H9 (cell line): ENCODE measurements around the gene KLHL1. TPM values are rescaled to one million over a fixed set of nuclear protein-coding genes. Genes with fewer than 3 reads are reported as not detected.

Experiments
- DNase-seq: peaks from one replicate; pipeline ENCODE4 v3.0.0-alpha.2; 2017
- H2AFZ ChIP-seq: one replicate; pipeline ENCODE4 v1.6.1; 2013; ENCODE audit warnings: mild to moderate bottlenecking, low read length, control low read depth, moderate library complexity
- H2AK5ac ChIP-seq: 2 replicates; pipeline ENCODE4 v1.6.1; 2013; ENCODE audit warnings: low read length, control low read depth, mixed read lengths; ENCODE audit not compliant: insufficient read length
- H2BK120ac ChIP-seq: one replicate; pipeline ENCODE4 v1.6.1; 2013; ENCODE audit warnings: low read depth, mild to moderate bottlenecking, low read length, control low read depth, inconsistent platforms; ENCODE audit not compliant: poor library complexity, severe bottlenecking
- H2BK12ac ChIP-seq: 2 replicates; pipeline ENCODE4 v1.6.1; 2013; ENCODE audit warnings: low read length, control low read depth, mixed read lengths, low read depth; ENCODE audit not compliant: insufficient read length
- H2BK15ac ChIP-seq: 2 replicates; pipeline ENCODE4 v1.6.1; 2013; ENCODE audit warnings: low read depth, low read length, control low read depth
- H2BK20ac ChIP-seq: one replicate; pipeline ENCODE4 v1.6.1; 2013; ENCODE audit warnings: low read depth, mild to moderate bottlenecking, low read length, control low read depth, inconsistent platforms; ENCODE audit not compliant: poor library complexity, severe bottlenecking
- H2BK5ac ChIP-seq: 2 replicates; pipeline ENCODE4 v1.6.1; 2013; ENCODE audit warnings: low read length, control low read depth, mixed read lengths; ENCODE audit not compliant: insufficient read length
- H3K14ac ChIP-seq: 2 replicates; pipeline ENCODE4 v1.6.1; 2013; ENCODE audit warnings: low read length, control low read depth; ENCODE audit not compliant: insufficient read depth
- H3K18ac ChIP-seq: 2 replicates; pipeline ENCODE4 v1.6.1; 2013; ENCODE audit warnings: low read depth, mild to moderate bottlenecking, mixed read lengths, low read length, control low read depth; ENCODE audit not compliant: insufficient read length
- H3K23ac ChIP-seq: 2 replicates; pipeline ENCODE4 v1.6.1; 2013; ENCODE audit warnings: low read length, control low read depth, mixed read lengths, low read depth; ENCODE audit not compliant: insufficient read length
- H3K23me2 ChIP-seq: 2 replicates; pipeline ENCODE4 v1.6.1; 2013; ENCODE audit warnings: low read depth, mild to moderate bottlenecking, mixed read lengths, low read length, control low read depth; ENCODE audit not compliant: insufficient read length, poor library complexity, severe bottlenecking
- H3K27ac ChIP-seq: 2 replicates; pipeline ENCODE4 v1.5.1; 2013; ENCODE audit warnings: low read length, control low read depth, mixed read lengths, low read depth; ENCODE audit not compliant: insufficient read length
- H3K27me3 ChIP-seq: 2 replicates; pipeline ENCODE4 v1.6.1; 2013; ENCODE audit warnings: low read length, control low read depth, inconsistent platforms; ENCODE audit not compliant: insufficient read depth
- H3K4ac ChIP-seq: 2 replicates; pipeline ENCODE4 v1.6.1; 2013; ENCODE audit warnings: low read depth, mild to moderate bottlenecking, control low read depth, inconsistent platforms, low read length, moderate library complexity
- H3K4me1 ChIP-seq: 2 replicates; pipeline ENCODE4 v1.6.1; 2013; ENCODE audit warnings: low read length, control low read depth, inconsistent platforms; ENCODE audit not compliant: insufficient read depth
- H3K4me2 ChIP-seq: 2 replicates; pipeline ENCODE4 v1.6.1; 2013; ENCODE audit warnings: low read length, control low read depth, mixed read lengths; ENCODE audit not compliant: insufficient read length, insufficient read depth
- H3K56ac ChIP-seq: 2 replicates; pipeline ENCODE4 v1.6.1; 2013; ENCODE audit warnings: low read depth, mild to moderate bottlenecking, mixed read lengths, low read length, control low read depth; ENCODE audit not compliant: insufficient read length
- H3K79me1 ChIP-seq: 2 replicates; pipeline ENCODE4 v1.6.1; 2013; ENCODE audit warnings: low read depth, mild to moderate bottlenecking, moderate library complexity, low read length, control low read depth, inconsistent platforms; ENCODE audit not compliant: insufficient read depth, poor library complexity, severe bottlenecking
- H3K79me2 ChIP-seq: 2 replicates; pipeline ENCODE4 v1.6.1; 2013; ENCODE audit warnings: low read length, control low read depth, inconsistent platforms; ENCODE audit not compliant: insufficient read depth
- H3K9ac ChIP-seq: 2 replicates; pipeline ENCODE4 v1.6.1; 2013; ENCODE audit warnings: low read length, control low read depth, mixed read lengths; ENCODE audit not compliant: insufficient read length; ENCODE audit errors: extremely low read depth
- H3K9me3 ChIP-seq: one replicate; pipeline ENCODE4 v1.6.1; 2013; ENCODE audit warnings: low read depth, low read length, inconsistent platforms; ENCODE audit not compliant: control insufficient read depth
- H3T11ph ChIP-seq: one replicate; pipeline ENCODE4 v1.6.1; 2013; ENCODE audit warnings: mild to moderate bottlenecking, low read length, control low read depth, inconsistent platforms
- H4K20me1 ChIP-seq: one replicate; pipeline ENCODE4 v1.6.1; 2013; ENCODE audit not compliant: control insufficient read depth, insufficient read length, insufficient read depth
- H4K5ac ChIP-seq: 2 replicates; pipeline ENCODE4 v1.6.1; 2013; ENCODE audit warnings: low read depth, mild to moderate bottlenecking, mixed read lengths, low read length, control low read depth; ENCODE audit not compliant: insufficient read length
- H4K8ac ChIP-seq: replicated peaks from 2 replicates; pipeline ENCODE4 v1.6.1; 2013; ENCODE audit warnings: low read length, control low read depth, mixed read lengths, low read depth; ENCODE audit not compliant: insufficient read length
- H4K91ac ChIP-seq: 2 replicates; pipeline ENCODE4 v1.6.1; 2013; ENCODE audit warnings: low read depth, mild to moderate bottlenecking, moderate library complexity, mixed read lengths, low read length, control low read depth; ENCODE audit not compliant: insufficient read length
- H3K27ac Mint-ChIP-seq, 3 experiments: 2 replicates in 2 of 3; 3 replicates in 1 of 3; pipeline ENCODE4 v1.8.0; 2020 to 2021; ENCODE audit warnings: mixed read lengths in 3 of 3, mild to moderate bottlenecking in 1 of 3, moderate library complexity in 1 of 3
- H3K27me3 Mint-ChIP-seq: 2 replicates; pipeline ENCODE4 v1.8.0; 2021; ENCODE audit warnings: low read depth, mild to moderate bottlenecking, moderate library complexity, mixed read lengths
- H3K36me3 Mint-ChIP-seq, 3 experiments: 2 replicates in 2 of 3; 3 replicates in 1 of 3; pipeline ENCODE4 v1.8.0; 2020 to 2021; ENCODE audit warnings: low read depth in 3 of 3, mixed read lengths in 3 of 3; ENCODE audit not compliant: insufficient read depth in 1 of 3
- H3K4me1 Mint-ChIP-seq, 2 experiments: 2 replicates each; pipeline ENCODE4 v1.8.0; 2020; ENCODE audit warnings: mixed read lengths in 2 of 2
- H3K4me3 Mint-ChIP-seq, 2 experiments: 2 replicates in 1 of 2; 3 replicates in 1 of 2; pipeline ENCODE4 v1.8.0; 2020 to 2021; ENCODE audit warnings: mild to moderate bottlenecking in 2 of 2, mixed read lengths in 2 of 2, moderate library complexity in 1 of 2
- H3K9me3 Mint-ChIP-seq, 2 experiments: 2 replicates in 1 of 2; 3 replicates in 1 of 2; pipeline ENCODE4 v1.8.0; 2020; ENCODE audit warnings: mild to moderate bottlenecking in 2 of 2, mixed read lengths in 2 of 2, moderate library complexity in 1 of 2
- WGBS: extraction: QIAGEN DNeasy Blood & Tissue Kit; methylation state at CpG from one replicate; pipeline ENCODE4 v1.1.7; 2013; ENCODE audit warnings: missing lambda C conversion rate, low lambda C conversion rate, mixed read lengths; ENCODE audit not compliant: insufficient read length; ENCODE audit errors: extremely low coverage; 5-methylcytosine and 5-hydroxymethylcytosine counted together
- total RNA-seq: library from RNA; stranded (reverse); gene quantifications from 2 replicates; pipeline ENCODE4 v1.2.1, GENCODE V29; 2021
- TF ChIP-seq, protein P1 (sequence below): fragments of 200-600 bp; sonication (generic); conservative IDR thresholded peaks from 3 replicates; pipeline ENCODE4 v1.8.0; 2021; ENCODE audit warnings: antibody characterized with exemption, mild to moderate bottlenecking

KLHL1 gene
- total RNA-seq, 1 experiment from 2014 or later, result not detected

DNA sequence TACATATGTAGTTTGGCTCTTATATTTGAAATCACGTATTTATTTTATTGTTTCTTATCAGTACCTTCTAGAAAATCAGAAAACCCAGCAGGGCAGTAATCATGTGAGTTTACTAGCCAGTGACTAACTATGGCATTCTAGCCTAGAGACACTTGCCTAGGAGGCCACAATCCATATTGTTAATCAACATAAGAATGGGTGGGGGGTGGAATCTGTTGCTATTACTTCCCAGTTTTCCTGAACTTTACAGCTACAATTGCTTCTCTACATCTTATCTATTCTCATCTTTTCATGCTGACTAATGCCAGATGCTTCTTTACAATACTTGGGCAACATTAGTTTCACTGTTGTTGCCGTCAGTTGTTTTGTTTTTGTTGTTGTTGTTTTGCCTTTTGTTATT is 19.3 kb downstream of the KLHL1 start:
- WGBS, result no CpG with 5 or more reads among the region's 2 CpGs

More for the DNA sequence above, 19.3 kb downstream of the KLHL1 start:
- Mint-ChIP-seq H3K4me1 (peaks cover 6 to 9% of the 10 kb centered on the region in 2 experiments), H3K27ac (peak overlapping the region in 1 of 3 experiments; percentile 65; a peak in 1 of 7 replicates), H3K9me3 (no peaks in the 10 kb centered on the region), H3K4me3 (peak overlapping the region in 1 of 2 experiments; percentile 4; a peak in 1 of 5 replicates), H3K27me3 (no peaks in the 10 kb centered on the region), H3K36me3 (no peaks in the 10 kb centered on the region)
- H2BK20ac ChIP-seq, result no peak overlapping the region
- no peak overlapping the region for H3K18ac ChIP-seq
- H3K14ac ChIP-seq, result no peak overlapping the region
- H4K8ac ChIP-seq, result no peak overlapping the region
- TF ChIP-seq, protein P1, sequence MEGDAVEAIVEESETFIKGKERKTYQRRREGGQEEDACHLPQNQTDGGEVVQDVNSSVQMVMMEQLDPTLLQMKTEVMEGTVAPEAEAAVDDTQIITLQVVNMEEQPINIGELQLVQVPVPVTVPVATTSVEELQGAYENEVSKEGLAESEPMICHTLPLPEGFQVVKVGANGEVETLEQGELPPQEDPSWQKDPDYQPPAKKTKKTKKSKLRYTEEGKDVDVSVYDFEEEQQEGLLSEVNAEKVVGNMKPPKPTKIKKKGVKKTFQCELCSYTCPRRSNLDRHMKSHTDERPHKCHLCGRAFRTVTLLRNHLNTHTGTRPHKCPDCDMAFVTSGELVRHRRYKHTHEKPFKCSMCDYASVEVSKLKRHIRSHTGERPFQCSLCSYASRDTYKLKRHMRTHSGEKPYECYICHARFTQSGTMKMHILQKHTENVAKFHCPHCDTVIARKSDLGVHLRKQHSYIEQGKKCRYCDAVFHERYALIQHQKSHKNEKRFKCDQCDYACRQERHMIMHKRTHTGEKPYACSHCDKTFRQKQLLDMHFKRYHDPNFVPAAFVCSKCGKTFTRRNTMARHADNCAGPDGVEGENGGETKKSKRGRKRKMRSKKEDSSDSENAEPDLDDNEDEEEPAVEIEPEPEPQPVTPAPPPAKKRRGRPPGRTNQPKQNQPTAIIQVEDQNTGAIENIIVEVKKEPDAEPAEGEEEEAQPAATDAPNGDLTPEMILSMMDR, result no peak
- H4K5ac ChIP-seq, result no peak overlapping the region
- H2BK5ac ChIP-seq, result no peak overlapping the region
- H3K4me2 ChIP-seq, result no peak overlapping the region
- no peak overlapping the region for H3T11ph ChIP-seq
- no peaks in the 10 kb centered on the region for H3K27me3 ChIP-seq
- H2BK15ac ChIP-seq, result no peak overlapping the region
- no peak overlapping the region for H3K4ac ChIP-seq
- no peak overlapping the region for H3K27ac ChIP-seq
- no peak overlapping the region for H3K23ac ChIP-seq
- H3K9ac ChIP-seq, result no peak overlapping the region
- no peak for DNase-seq
- no peak overlapping the region for H4K91ac ChIP-seq
- H3K9me3 ChIP-seq, result no peaks in the 10 kb centered on the region
- no peak overlapping the region for H2AFZ ChIP-seq
- no peaks in the 10 kb centered on the region for H3K23me2 ChIP-seq
- H2BK120ac ChIP-seq, result no peak overlapping the region
- H2BK12ac ChIP-seq, result no peak overlapping the region
- H3K79me2 ChIP-seq, result no peaks in the 10 kb centered on the region
- H2AK5ac ChIP-seq, result no peak overlapping the region
- H3K79me1 ChIP-seq, result no peaks in the 10 kb centered on the region
- H3K4me1 ChIP-seq, result no peaks in the 10 kb centered on the region
- no peak overlapping the region for H3K56ac ChIP-seq
- H4K20me1 ChIP-seq, result no peaks in the 10 kb centered on the region
